Natural killer cell (primary cell): ENCODE measurements around the gene ACCS. TPM values are rescaled to one million over a fixed set of nuclear protein-coding genes. Genes with fewer than 3 reads are reported as not detected.

ENCODE experiments used
- ATAC-seq, 3 donors: fragments of 150-1000 bp in 2 of 3; fragments of 200-7000 bp in 1 of 3; cut with Tn5 transposase; 1 replicate in 1 of 3; 2 replicates in 2 of 3; pipeline ENCODE4 v1.10.0; 2021; ENCODE audit warnings: mild to moderate bottlenecking in 2 of 3, moderate library complexity in 2 of 3
- DNase-seq, 2 donors: peaks; one replicate each; pipeline versions ENCODE4 v3.0.0 to v3.0.0-alpha.2; 2013 to 2021; ENCODE audit warnings: mixed read lengths in 1 of 2
- H3K27ac ChIP-seq: one replicate; pipeline ENCODE4 v1.5.1; 2013; ENCODE audit warnings: mild to moderate bottlenecking, low read length
- H3K27me3 ChIP-seq: one replicate; pipeline ENCODE4 v1.6.1; 2013; ENCODE audit warnings: low read length; ENCODE audit not compliant: control insufficient read depth, insufficient read depth
- H3K36me3 ChIP-seq: one replicate; pipeline ENCODE4 v1.6.1; 2013; ENCODE audit warnings: low read length; ENCODE audit not compliant: control insufficient read depth, insufficient read depth
- H3K4me1 ChIP-seq: one replicate; pipeline ENCODE4 v1.6.1; 2013; ENCODE audit warnings: low read length; ENCODE audit not compliant: control insufficient read depth, insufficient read depth
- H3K4me3 ChIP-seq: one replicate; pipeline ENCODE4 v1.5.1; 2013; ENCODE audit warnings: low read length
- H3K9me3 ChIP-seq: one replicate; pipeline ENCODE4 v1.6.1; 2013; ENCODE audit warnings: low read length; ENCODE audit not compliant: control insufficient read depth, insufficient read depth
- H3K27ac Mint-ChIP-seq, 2 donors: one replicate each; pipeline ENCODE4 v1.8.0; 2022; ENCODE audit warnings: mild to moderate bottlenecking in 2 of 2, mixed read lengths in 2 of 2, moderate library complexity in 1 of 2
- H3K27me3 Mint-ChIP-seq, 2 donors: one replicate each; pipeline ENCODE4 v1.8.0; 2022; ENCODE audit warnings: low read depth in 2 of 2, mixed read lengths in 2 of 2
- H3K36me3 Mint-ChIP-seq: one replicate; pipeline ENCODE4 v1.8.0; 2022; ENCODE audit warnings: mixed read lengths
- H3K4me1 Mint-ChIP-seq, 2 donors: one replicate each; pipeline ENCODE4 v1.8.0; 2022; ENCODE audit warnings: mixed read lengths in 2 of 2
- H3K4me3 Mint-ChIP-seq: one replicate; pipeline ENCODE4 v1.8.0; 2022; ENCODE audit warnings: mild to moderate bottlenecking, moderate library complexity, mixed read lengths
- H3K9me3 Mint-ChIP-seq, 2 donors: one replicate each; pipeline ENCODE4 v1.8.0; 2022; ENCODE audit warnings: mixed read lengths in 2 of 2
- CTCF ChIP-seq: fragments of 200-600 bp; IDR thresholded peaks from one replicate; pipeline ENCODE4 v1.8.0; 2022; ENCODE audit warnings: antibody characterized with exemption
- WGBS: methylation state at CpG from one replicate; pipeline ENCODE4 v1.1.7; 2013; ENCODE audit warnings: missing lambda C conversion rate; ENCODE audit not compliant: insufficient coverage; 5-methylcytosine and 5-hydroxymethylcytosine counted together
- intact Hi-C: fragments of 100-400 bp; cut with micrococcal nuclease; formaldehyde crosslinking; loops from one replicate; pipeline ENCODE4 v1.14.2; 2022
- total RNA-seq, 4 donors: library from RNA; stranded (reverse); fragments of 120-200 nt in 1 of 4; gene quantifications; one replicate each; pipeline versions ENCODE4 v1.2.3 to v1.2.4, GENCODE V29; 2013 to 2022

Gene ACCS
- total RNA-seq, 3 donors from 2014 or later (not counting 1 experiment from before 2014, with no cell fraction given) = 16.3 to 32.1 (median 31.9) TPM

GRCh38 chr11:44130751-44131150 lies 64.7 kb downstream of the ACCS start:
- no peaks in the 10 kb centered on the region for H3K27me3 Mint-ChIP-seq
- no peak for TF ChIP-seq CTCF
- WGBS = 97% methylated on average over 6 of the region's 6 CpGs
- no peak overlapping the region for H3K4me3 ChIP-seq
- intact Hi-C loops = no loop called here
- no peak overlapping the region for H3K27ac ChIP-seq
- no peak overlapping the region for H3K27ac Mint-ChIP-seq
- H3K36me3 ChIP-seq = peaks cover 50% of the 10 kb centered on the region
- no peak for DNase-seq
- peaks cover 29% of the 10 kb centered on the region for H3K36me3 Mint-ChIP-seq
- no peaks in the 10 kb centered on the region for H3K4me1 Mint-ChIP-seq
- no peak overlapping the region for H3K4me3 Mint-ChIP-seq
- H3K27me3 ChIP-seq = no peaks in the 10 kb centered on the region
- ATAC-seq = no peak
- no peaks in the 10 kb centered on the region for H3K4me1 ChIP-seq
- no peaks in the 10 kb centered on the region for H3K9me3 ChIP-seq
- H3K9me3 Mint-ChIP-seq = no peaks in the 10 kb centered on the region

GRCh38 chr11:44133335-44133946 lies 67.4 kb downstream of the ACCS start:
- H3K27ac Mint-ChIP-seq = no peak overlapping the region
- peaks cover 0 to 6% of the 10 kb centered on the region in 2 donors for H3K4me1 Mint-ChIP-seq
- H3K9me3 ChIP-seq = no peaks in the 10 kb centered on the region
- H3K9me3 Mint-ChIP-seq = no peaks in the 10 kb centered on the region
- intact Hi-C loops = no loop called here
- H3K4me3 Mint-ChIP-seq = no peak overlapping the region
- no peak for TF ChIP-seq CTCF
- ATAC-seq (no peak), DNase-seq (no peak)
- H3K4me1 ChIP-seq = no peaks in the 10 kb centered on the region
- peaks cover 10% of the 10 kb centered on the region for H3K36me3 Mint-ChIP-seq
- H3K27me3 Mint-ChIP-seq = no peaks in the 10 kb centered on the region
- H3K4me3 ChIP-seq = no peak overlapping the region
- whole genome bisulfite sequencing = 100% methylated on average over 1 of the region's 1 CpG
- H3K36me3 ChIP-seq = peaks cover 31% of the 10 kb centered on the region
- H3K27me3 ChIP-seq = no peaks in the 10 kb centered on the region
- H3K27ac ChIP-seq = no peak overlapping the region

Other genes starting within 250 kb of the ACCS start
- 10 to 100 TPM; 24.3 to 30.8 (median 29.6) TPM for gene ALKBH3, start 185.4 kb upstream of the ACCS start, total RNA-seq
- gene C11orf96, start 123.6 kb upstream of the ACCS start, total RNA-seq = 1 to 10 TPM in 2 of 3 donors, under 1 TPM in 1; 0.47 to 1.7 (median 1.2) TPM
- not detected for gene ACCSL, start 18.3 kb upstream of the ACCS start, total RNA-seq
- 10 to 100 TPM; 44.2 to 50.3 (median 45.8) TPM for gene EXT2, start 29.4 kb downstream of the ACCS start, total RNA-seq
- not detected for gene ALX4, start 243.9 kb downstream of the ACCS start, total RNA-seq